ENCODE results near the gene HTR5A. TPM values are rescaled to one million over a fixed set of nuclear protein-coding genes. Genes with fewer than 3 reads are reported as not detected.
"Not testable (repeated sequence)": the region's sequence is repeated elsewhere in the genome, so short reads cannot be mapped to it uniquely, and the experiment has no call there.

HTR5A gene
- not detected for total RNA-seq
- long read RNA-seq, result 0 reads

GRCh38 chr7:155069992-155070751 is at the start of gene HTR5A:
Gene HTR5A (plus strand): TSS chr7:155070324. CDS start chr7:155070900, 576 bp downstream.
- intact Hi-C loops (cut with DNase I), result no loop called here
- DNase-seq (ENCODE audit: low spot score), result peak; percentile 79

DNA sequence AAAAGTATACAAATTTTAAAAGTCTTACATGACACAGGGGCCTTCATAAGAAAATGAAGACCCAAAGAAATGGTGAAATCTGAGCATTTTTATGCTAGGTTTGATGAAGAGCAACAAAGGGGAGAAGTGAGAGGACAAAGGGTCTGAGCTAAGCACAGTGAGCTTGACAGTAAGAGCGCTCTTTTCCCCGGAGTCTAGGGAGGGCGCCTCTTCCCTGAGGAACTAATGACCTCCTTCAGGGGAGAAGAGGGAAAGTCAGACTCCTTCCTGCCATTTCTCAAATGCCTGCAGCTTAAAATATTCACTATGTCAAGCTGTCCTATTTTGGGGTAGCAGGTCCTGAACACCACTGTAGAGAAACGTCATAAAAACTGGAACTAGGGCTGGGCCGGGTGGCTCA is 49.1 kb upstream of the HTR5A start:
- DNase-seq (ENCODE audit: low spot score), result no peak
- intact Hi-C loops (cut with DNase I), result no loop called here

- intact Hi-C loops (cut with DNase I), result no loop called here
Observed at GRCh38 chr7:155021699-155022145, 48.4 kb upstream of the HTR5A start.

DNA sequence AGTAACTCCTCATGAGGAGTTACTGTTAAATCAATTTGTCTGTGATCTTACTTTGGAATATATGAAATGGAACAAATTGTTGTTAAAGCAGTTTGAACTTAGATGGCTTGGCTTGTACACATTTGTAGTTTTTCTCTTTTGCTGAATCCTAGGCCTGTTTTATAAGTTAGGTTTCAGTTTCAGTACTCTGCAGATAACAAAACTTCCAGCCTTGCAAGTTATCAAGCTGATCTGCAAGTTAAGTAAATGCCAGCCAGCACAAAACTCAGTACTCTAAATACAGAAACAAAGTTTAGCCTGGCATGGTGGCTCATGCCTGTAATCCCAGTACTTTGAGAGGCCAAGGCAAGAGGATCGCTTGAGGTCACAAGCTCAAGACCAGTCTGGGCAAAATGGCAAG is 42.2 kb upstream of the HTR5A start:
- DNase-seq (ENCODE audit: low spot score), result no peak
- intact Hi-C loops (cut with DNase I), result no loop called here

More at GRCh38 chr7:155021699-155022145, 48.4 kb upstream of the HTR5A start:
- no peak for DNase-seq (ENCODE audit: low spot score)

DNA sequence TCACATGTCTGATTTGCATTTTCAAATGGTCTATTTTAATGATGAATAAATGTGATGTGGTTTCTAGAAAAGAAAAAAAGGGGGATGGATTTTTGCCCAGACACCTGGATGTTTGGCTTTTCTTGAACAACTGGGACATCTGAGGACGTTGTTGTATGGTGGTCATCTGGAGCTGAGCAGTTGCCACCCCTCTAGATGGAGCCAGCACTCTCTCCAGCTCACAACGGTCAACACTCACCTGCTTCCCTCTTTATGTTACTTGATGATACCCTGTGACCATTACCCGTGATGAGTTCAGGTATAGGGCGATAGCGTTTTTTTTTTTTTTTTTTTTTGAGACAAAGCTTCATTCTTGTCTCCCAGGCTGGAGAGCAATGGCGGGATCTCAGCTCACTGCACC is 37.1 kb upstream of the HTR5A start:
- intact Hi-C loops (cut with DNase I), result no loop called here
- no peak for DNase-seq (ENCODE audit: low spot score)

DNA sequence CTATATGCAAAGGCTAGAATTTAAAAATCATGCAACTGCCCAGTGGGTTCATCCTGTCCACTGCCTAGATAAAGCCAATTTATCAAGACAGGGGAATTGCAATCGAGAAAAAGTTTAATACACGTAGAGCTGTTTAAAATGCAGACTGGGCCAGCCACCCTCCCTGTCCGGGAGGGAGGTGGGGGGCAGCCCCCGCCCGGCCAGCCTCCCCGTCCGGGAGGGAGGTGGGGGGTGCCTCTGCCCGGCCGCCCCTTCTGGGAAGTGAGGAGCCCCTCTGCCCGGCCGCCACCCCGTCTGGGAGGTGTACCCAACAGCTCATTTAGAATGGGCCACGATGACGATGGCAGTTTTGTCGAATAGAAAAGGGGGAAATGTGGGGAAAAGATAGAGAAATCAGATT is 35.6 kb upstream of the HTR5A start:
- intact Hi-C loops (cut with DNase I); DNase-seq (ENCODE audit: low spot score): not testable (repeated sequence)

GRCh38 chr7:155038335-155038734 is 31.8 kb upstream of the HTR5A start:
- no peak for DNase-seq (ENCODE audit: low spot score)
- intact Hi-C loops (cut with DNase I), result no loop called here

DNA sequence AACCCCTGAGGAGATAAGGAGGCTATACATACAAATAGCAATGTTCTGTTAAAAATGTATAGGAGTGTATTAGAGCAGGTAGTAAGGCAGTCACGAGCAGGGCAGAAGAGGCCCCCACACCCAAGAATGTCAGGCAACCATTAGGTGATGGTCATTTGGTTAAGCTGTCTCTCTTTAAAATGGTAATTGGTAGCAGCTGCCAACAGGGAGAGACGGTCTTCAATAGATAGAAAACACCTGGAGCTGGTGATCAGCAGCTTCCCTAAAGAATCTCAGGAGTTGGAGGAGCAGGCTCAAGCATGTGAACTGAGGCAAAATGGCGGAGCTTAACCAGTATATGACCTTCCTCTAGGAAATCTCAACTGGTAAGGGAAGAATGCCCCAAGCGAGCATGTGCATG is 26.4 kb upstream of the HTR5A start:
- DNase-seq (ENCODE audit: low spot score), result no peak
- intact Hi-C loops (cut with DNase I), result no loop called here

DNA sequence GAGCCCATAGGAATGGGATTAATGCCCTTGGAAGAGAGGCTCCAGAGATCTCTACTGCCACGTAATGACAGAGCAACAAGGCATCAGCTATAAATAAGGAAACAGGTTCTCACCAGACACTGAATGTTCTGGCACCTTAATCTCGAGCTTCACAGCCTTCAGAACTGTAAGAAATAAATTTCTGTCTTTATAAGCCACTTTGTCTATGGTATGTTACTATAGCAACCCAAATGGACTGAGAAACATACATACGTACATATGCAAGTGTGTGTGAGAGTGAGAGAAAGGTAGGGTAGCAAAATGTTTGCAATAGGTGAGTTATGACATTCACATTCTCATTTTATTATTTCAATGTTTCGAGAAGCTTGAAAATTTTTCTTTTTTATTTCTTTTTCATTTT is 22.1 kb upstream of the HTR5A start:
- intact Hi-C loops (cut with DNase I), result no loop called here
- no peak for DNase-seq (ENCODE audit: low spot score)

- intact Hi-C loops (cut with DNase I), result no loop called here
- DNase-seq (ENCODE audit: low spot score), result no peak
Observed at GRCh38 chr7:155051355-155051754, 18.8 kb upstream of the HTR5A start.

DNA sequence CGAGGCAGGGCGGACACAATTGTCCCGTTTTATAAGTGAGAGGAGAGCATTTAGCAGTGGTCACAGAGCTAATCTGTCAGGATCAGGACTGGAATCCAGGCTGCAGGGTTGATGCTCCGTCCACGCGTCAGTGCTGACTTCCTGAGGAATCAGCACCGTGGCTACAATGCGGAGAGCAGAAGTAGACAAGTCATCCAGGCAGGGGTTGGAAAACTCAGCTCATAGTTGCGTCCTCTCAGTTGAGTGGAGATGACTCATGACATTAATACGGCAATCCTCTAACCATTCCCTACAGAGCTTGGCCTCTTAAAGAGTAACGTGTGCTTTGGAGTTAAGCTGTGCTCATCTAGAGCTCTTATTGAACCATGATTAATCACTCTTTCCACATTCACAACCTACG is 17.1 kb upstream of the HTR5A start:
- DNase-seq (ENCODE audit: low spot score), result no peak
- intact Hi-C loops (cut with DNase I), result no loop called here

GRCh38 chr7:155054761-155055160 is 15.4 kb upstream of the HTR5A start:
- intact Hi-C loops (cut with DNase I), result no loop called here
- DNase-seq (ENCODE audit: low spot score), result no peak

GRCh38 chr7:155057076-155057475 is 13.0 kb upstream of the HTR5A start:
- intact Hi-C loops (cut with DNase I), result no loop called here
- DNase-seq (ENCODE audit: low spot score), result no peak

DNA sequence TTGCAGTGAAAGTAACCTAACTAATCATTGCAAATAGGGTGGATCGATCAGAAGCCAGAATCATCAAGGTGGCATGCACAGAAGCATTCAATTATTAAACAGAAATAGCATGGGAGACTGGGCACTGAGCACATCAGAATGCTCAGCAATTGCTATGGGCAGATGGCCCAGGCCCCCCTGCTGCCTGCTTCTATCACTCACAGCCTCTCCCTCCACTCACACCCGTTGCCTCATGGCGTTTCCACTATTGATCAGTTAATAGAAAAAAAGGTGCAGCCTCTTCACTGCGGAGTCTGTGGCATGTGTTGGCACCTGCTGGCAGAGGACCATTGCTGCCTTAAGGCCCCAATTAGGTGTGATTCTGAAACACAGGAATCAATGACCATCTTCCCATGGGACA is 11.2 kb upstream of the HTR5A start:
- intact Hi-C loops (cut with DNase I), result no loop called here

DNA sequence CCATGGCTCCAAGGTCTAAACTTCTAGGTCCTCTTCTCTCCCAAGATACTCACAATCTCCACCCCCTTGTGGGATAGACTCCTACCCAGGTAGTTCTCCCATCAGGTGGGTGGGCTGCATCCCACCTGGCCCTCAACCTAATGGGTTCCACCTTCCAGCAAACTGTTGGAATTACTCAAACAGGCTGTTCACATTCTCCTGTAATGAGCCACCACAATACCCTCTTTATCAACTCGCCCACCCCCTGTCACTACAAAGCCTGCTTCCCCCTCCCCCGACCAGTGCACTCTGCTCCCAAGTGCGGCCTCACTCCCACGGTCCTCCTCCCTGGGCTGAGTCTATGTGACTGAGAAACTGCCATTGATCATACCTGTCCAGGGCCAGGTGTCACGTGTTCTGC is 10.4 kb upstream of the HTR5A start:
- DNase-seq (ENCODE audit: low spot score), result no peak
- intact Hi-C loops (cut with DNase I), result no loop called here

More for the DNA sequence above, 11.2 kb upstream of the HTR5A start:
- DNase-seq (ENCODE audit: low spot score), result no peak

GRCh38 chr7:155062411-155062810 is 7.7 kb upstream of the HTR5A start:
- intact Hi-C loops (cut with DNase I), result no loop called here
- DNase-seq (ENCODE audit: low spot score), result no peak

GRCh38 chr7:155064186-155064585 is 5.9 kb upstream of the HTR5A start:
- DNase-seq (ENCODE audit: low spot score), result no peak
- intact Hi-C loops (cut with DNase I), result no loop called here

GRCh38 chr7:155066417-155066950 is 3.6 kb upstream of the HTR5A start:
- no peak for DNase-seq (ENCODE audit: low spot score)
- intact Hi-C loops (cut with DNase I), result no loop called here

GRCh38 chr7:155071121-155071651 is 1.1 kb downstream of the HTR5A start:
- intact Hi-C loops (cut with DNase I), result no loop called here
- DNase-seq (ENCODE audit: low spot score), result no peak

- intact Hi-C loops (cut with DNase I), result no loop called here
- DNase-seq (ENCODE audit: low spot score), result no peak
Observed at GRCh38 chr7:155071916-155072571, 1.9 kb downstream of the HTR5A start.

- intact Hi-C loops (cut with DNase I), result no loop called here
- no peak for DNase-seq (ENCODE audit: low spot score)
Observed at GRCh38 chr7:155073922-155074321, 3.8 kb downstream of the HTR5A start.
